Thyroid gland (tissue), 4 donors: ENCODE results near the gene CALHM2. TPM values are rescaled to one million over a fixed set of nuclear protein-coding genes. Genes with fewer than 3 reads are reported as not detected.

ENCODE experiments used
- DNase-seq, 2 donors: peaks; one replicate each; pipeline ENCODE4 v3.0.0-alpha.2; 2019
- H3K27ac ChIP-seq, 3 donors: fragments of 200-600 bp; sonication (generic); 1 replicate in 2 of 3; 2 replicates in 1 of 3; pipeline ENCODE4 v1.5.1; 2016 to 2019; ENCODE audit warnings: mild to moderate bottlenecking in 1 of 3, moderate library complexity in 1 of 3
- H3K27me3 ChIP-seq: fragments of 200-600 bp; sonication (generic); one replicate; pipeline ENCODE4 v1.5.1; 2019
- H3K36me3 ChIP-seq, 2 donors: fragments of 200-600 bp; sonication (generic); one replicate each; pipeline ENCODE4 v1.5.1; 2016 to 2019
- H3K4me1 ChIP-seq, 2 donors: fragments of 200-600 bp; sonication (generic); one replicate each; pipeline ENCODE4 v1.5.1; 2017 to 2019
- H3K4me3 ChIP-seq, 3 donors: fragments of 200-600 bp; sonication (generic); replicated peaks in 1 of 3; 1 replicate in 2 of 3; 2 replicates in 1 of 3; pipeline ENCODE4 v1.5.1; 2016; ENCODE audit warnings: mild to moderate bottlenecking in 1 of 3
- H3K9me3 ChIP-seq: fragments of 200-600 bp; sonication (generic); one replicate; pipeline ENCODE4 v1.5.1; 2017
- CTCF ChIP-seq, 6 experiments: fragments of 200-600 bp in 3 of 6; fragments of 450-650 bp in 3 of 6; sonication (generic) in 3 of 6; IDR thresholded peaks; one replicate each; pipeline ENCODE4 v1.5.1; 2016 to 2019; ENCODE audit warnings: antibody characterized with exemption in 6 of 6, mild to moderate bottlenecking in 2 of 6, inconsistent platforms in 1 of 6, moderate library complexity in 1 of 6
- POLR2A ChIP-seq, 2 donors: fragments of 450-650 bp; IDR thresholded peaks; one replicate each; pipeline ENCODE4 v1.6.1; 2017; ENCODE audit warnings: antibody characterized with exemption in 2 of 2, mild to moderate bottlenecking in 2 of 2, moderate library complexity in 1 of 2
- WGBS, 2 donors: methylation state at CpG; one replicate each; pipeline ENCODE4 v1.1.5; 2017; 5-methylcytosine and 5-hydroxymethylcytosine counted together
- intact Hi-C: fragments of 100-400 bp; cut with DNase I; formaldehyde crosslinking; loops from one replicate; pipeline ENCODE4 v1.15.1; 2023
- total RNA-seq, 4 donors: library from RNA; depleted of rRNA; stranded (reverse); fragments of >200 nt; gene quantifications; one replicate each; pipeline ENCODE4 v1.2.3, GENCODE V29; 2016

Gene CALHM2
- total RNA-seq, 4 donors from 2014 or later, result 16.0 to 47.3 (median 32.8) TPM

GRCh38 chr10:103459615-103460014 is 7.4 kb upstream of the CALHM2 start:
- TF ChIP-seq POLR2A (IDR thresholded peaks at IDR 0.05) (no peak), CTCF (IDR thresholded peaks at IDR 0.05) (no peak)
- no peaks in the 10 kb centered on the region for H3K4me1 ChIP-seq
- no peak overlapping the region for H3K27ac ChIP-seq
- intact Hi-C loops, result no loop called here
- no peak for DNase-seq
- no peaks in the 10 kb centered on the region for H3K27me3 ChIP-seq
- 58 to 94% methylated on average over 3 to 4 of the region's 4 CpGs for WGBS, 2 donors
- no peaks in the 10 kb centered on the region for H3K9me3 ChIP-seq
- H3K36me3 ChIP-seq, result no peaks in the 10 kb centered on the region
- no peak overlapping the region for H3K4me3 ChIP-seq

GRCh38 chr10:103458720-103459119 is 6.5 kb upstream of the CALHM2 start, which contains the start of gene CALHM1:
CALHM1 (minus strand) TSS chr10:103458900; CDS start chr10:103458751, 149 bp downstream.
- WGBS, 2 donors, result 82% methylated on average over 5 of the region's 9 CpGs; no CpG with 5 or more reads in 1 of the 2 donors
- intact Hi-C loops, result no loop called here

GRCh38 chr10:103457896-103458583 is 5.9 kb upstream of the CALHM2 start:
- no peaks in the 10 kb centered on the region for H3K36me3 ChIP-seq
- no peak overlapping the region for H3K27ac ChIP-seq
- intact Hi-C loops, result no loop called here
- TF ChIP-seq POLR2A (IDR thresholded peaks at IDR 0.05) (no peak), CTCF (IDR thresholded peaks at IDR 0.05) (no peak)
- 95% methylated on average over 17 to 36 of the region's 39 CpGs for WGBS, 2 donors
- no peak overlapping the region for H3K4me3 ChIP-seq
- no peaks in the 10 kb centered on the region for H3K4me1 ChIP-seq
- no peak for DNase-seq
- H3K9me3 ChIP-seq, result no peaks in the 10 kb centered on the region
- no peaks in the 10 kb centered on the region for H3K27me3 ChIP-seq

More at GRCh38 chr10:103458720-103459119, 6.5 kb upstream of the CALHM2 start, which contains the start of gene CALHM1:
- Histone ChIP-seq H3K9me3 (no peaks in the 10 kb centered on the region), H3K27me3 (no peaks in the 10 kb centered on the region), H3K36me3 (no peaks in the 10 kb centered on the region), H3K4me3 (no peak within 1 kb of the TSS), H3K27ac (no peak within 1 kb of the TSS), H3K4me1 (no peaks in the 10 kb centered on the region)
- no peak for TF ChIP-seq POLR2A (IDR thresholded peaks at IDR 0.05)
- no peak for DNase-seq

- intact Hi-C loops, result no loop called here
- peaks cover 4 to 7% of the 10 kb centered on the region in 2 donors for H3K4me1 ChIP-seq
- TF ChIP-seq CTCF (IDR thresholded peaks at IDR 0.05) (no peak), POLR2A (IDR thresholded peaks at IDR 0.05) (no peak)
- H3K9me3 ChIP-seq, result no peaks in the 10 kb centered on the region
- no peaks in the 10 kb centered on the region for H3K27me3 ChIP-seq
- H3K27ac ChIP-seq, result no peak overlapping the region
- H3K36me3 ChIP-seq, result no peaks in the 10 kb centered on the region
- H3K4me3 ChIP-seq, result no peak overlapping the region
- WGBS, 2 donors, result 73 to 77% methylated on average over 7 of the region's 8 CpGs
- no peak for DNase-seq
These were observed 5.1 kb upstream of the CALHM2 start for GRCh38 chr10:103457176-103457712.

GRCh38 chr10:103456074-103456660 is 4.0 kb upstream of the CALHM2 start:
- H3K9me3 ChIP-seq, result no peaks in the 10 kb centered on the region
- peaks cover 5 to 11% of the 10 kb centered on the region in 2 donors for H3K4me1 ChIP-seq
- intact Hi-C loops, result no loop called here
- TF ChIP-seq CTCF (IDR thresholded peaks at IDR 0.05) (no peak), POLR2A (IDR thresholded peaks at IDR 0.05) (no peak)
- no peak for DNase-seq
- WGBS, 2 donors, result 89 to 93% methylated on average over 9 of the region's 9 CpGs
- H3K36me3 ChIP-seq, result no peaks in the 10 kb centered on the region
- no peak overlapping the region for H3K27ac ChIP-seq
- H3K4me3 ChIP-seq, result no peak overlapping the region
- no peaks in the 10 kb centered on the region for H3K27me3 ChIP-seq
